ENCODE results near the gene RAB3GAP1.

DNA sequence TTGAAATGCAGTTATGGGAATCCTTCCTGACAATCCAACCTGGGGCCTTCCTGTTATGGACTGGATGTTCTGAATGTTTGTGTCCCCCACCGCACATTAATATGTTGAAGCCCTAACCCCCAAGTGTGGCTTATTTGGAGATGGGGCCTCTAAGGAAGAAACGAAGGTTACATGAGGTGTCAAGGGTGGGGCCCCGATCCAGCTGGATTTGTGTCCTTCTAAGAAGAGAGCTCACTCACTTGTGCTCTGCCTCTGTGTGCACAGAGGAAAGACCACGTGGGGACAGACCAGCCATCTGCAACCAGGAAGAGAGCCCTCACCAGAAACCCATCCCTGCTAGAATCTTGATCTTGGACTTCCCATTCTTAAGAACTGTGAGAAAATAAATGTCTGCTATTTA lies 49.3 kb upstream of the RAB3GAP1 start:
- TF ChIP-seq, protein P1, sequence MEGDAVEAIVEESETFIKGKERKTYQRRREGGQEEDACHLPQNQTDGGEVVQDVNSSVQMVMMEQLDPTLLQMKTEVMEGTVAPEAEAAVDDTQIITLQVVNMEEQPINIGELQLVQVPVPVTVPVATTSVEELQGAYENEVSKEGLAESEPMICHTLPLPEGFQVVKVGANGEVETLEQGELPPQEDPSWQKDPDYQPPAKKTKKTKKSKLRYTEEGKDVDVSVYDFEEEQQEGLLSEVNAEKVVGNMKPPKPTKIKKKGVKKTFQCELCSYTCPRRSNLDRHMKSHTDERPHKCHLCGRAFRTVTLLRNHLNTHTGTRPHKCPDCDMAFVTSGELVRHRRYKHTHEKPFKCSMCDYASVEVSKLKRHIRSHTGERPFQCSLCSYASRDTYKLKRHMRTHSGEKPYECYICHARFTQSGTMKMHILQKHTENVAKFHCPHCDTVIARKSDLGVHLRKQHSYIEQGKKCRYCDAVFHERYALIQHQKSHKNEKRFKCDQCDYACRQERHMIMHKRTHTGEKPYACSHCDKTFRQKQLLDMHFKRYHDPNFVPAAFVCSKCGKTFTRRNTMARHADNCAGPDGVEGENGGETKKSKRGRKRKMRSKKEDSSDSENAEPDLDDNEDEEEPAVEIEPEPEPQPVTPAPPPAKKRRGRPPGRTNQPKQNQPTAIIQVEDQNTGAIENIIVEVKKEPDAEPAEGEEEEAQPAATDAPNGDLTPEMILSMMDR (IDR thresholded peaks at IDR 0.05) = no peak
- TF ChIP-seq POLR2A (IDR thresholded peaks at IDR 0.05) = no peak

All from adrenal gland (tissue), 5 donors.